ENCODE results near the gene ADARB1. TPM values are rescaled to one million over a fixed set of nuclear protein-coding genes. Genes with fewer than 3 reads are reported as not detected.
A peak's percentile ranks its signal among the peaks of the same experiment; 100 is the strongest.

Gene ADARB1
- total RNA-seq (10 to 100 TPM in 5 of 7 donors, 1 to 10 TPM in 2; 6.4 to 23.7 (median 16.3) TPM), polyA plus RNA-seq (10 to 100 TPM in 1 of 2 donors, 1 to 10 TPM in 1; 6.0 to 22.3 TPM)
- long read RNA-seq, donor 1, partial matches to known transcripts, result 2 of 8 reads
- long read RNA-seq, donor 1, other reads (novel, unspliced or antisense), result 6 of 8 reads
- long read RNA-seq, donor 2, result 0 reads
- long read RNA-seq, donor 3, full-length matches to known transcripts, result 5 of 40 reads
- long read RNA-seq, donor 3, partial matches to known transcripts, result 7 of 40 reads
- long read RNA-seq, donor 3, other reads (novel, unspliced or antisense), result 28 of 40 reads

GRCh38 chr21:45074048-45074817 lies at the start of gene ADARB1:
Gene ADARB1 (plus strand): TSS chr21:45074580. CDS start chr21:45171657, 97,077 bp downstream.
- peak within 1 kb of the TSS; percentile 93 for H3K4me3 ChIP-seq
- H3K36me3 ChIP-seq, result no peaks in the 10 kb centered on the region
- peaks cover 3% of the 10 kb centered on the region for H3K4me1 ChIP-seq (ENCODE audit: insufficient read depth)
- intact Hi-C loops (cut with DNase I), result loop anchor here in 2 of 4 donors (5.0 to 10.0 kb wide), 3 partner anchors 51 to 112 kb away; no protein-coding TSS in a partner anchor
- DNase-seq, result peak; percentile 54 to 80 (median 75)
- 0 to 1% (median 1%) methylated on average over 33 to 132 of the region's 132 CpGs for WGBS, 3 donors
- H3K27ac ChIP-seq, result peak within 1 kb of the TSS; percentile 88 to 97
- H3K9me3 ChIP-seq, result no peaks in the 10 kb centered on the region
- TF ChIP-seq EP300 (IDR thresholded peaks at IDR 0.05) (no peak), POLR2A (IDR thresholded peaks at IDR 0.05) (peak; percentile 59), CTCF (IDR thresholded peaks at IDR 0.05) (no peak)
- H3K27me3 ChIP-seq, result no peaks in the 10 kb centered on the region

- H3K4me3 ChIP-seq, result no peak overlapping the region
- intact Hi-C loops (cut with DNase I), result no loop called here
- H3K27me3 ChIP-seq, result no peaks in the 10 kb centered on the region
- H3K36me3 ChIP-seq, result no peaks in the 10 kb centered on the region
- 76 to 88% (median 78%) methylated on average over 22 of the region's 22 CpGs for WGBS, 3 donors
- H3K9me3 ChIP-seq, result no peaks in the 10 kb centered on the region
- H3K27ac ChIP-seq, result no peak overlapping the region
- TF ChIP-seq CTCF (IDR thresholded peaks at IDR 0.05) (no peak), POLR2A (IDR thresholded peaks at IDR 0.05) (no peak), EP300 (IDR thresholded peaks at IDR 0.05) (no peak)
- H3K4me1 ChIP-seq (ENCODE audit: insufficient read depth), result no peaks in the 10 kb centered on the region
- peak in 1 of 5 donors; percentile 12 for DNase-seq
Measured at GRCh38 chr21:45026066-45026745, 48.2 kb upstream of the ADARB1 start.

- intact Hi-C loops (cut with DNase I), result no loop called here
- Histone ChIP-seq H3K4me3 (no peak overlapping the region), H3K4me1 (ENCODE audit: insufficient read depth) (peaks cover 5% of the 10 kb centered on the region), H3K27ac (no peak overlapping the region), H3K27me3 (no peaks in the 10 kb centered on the region), H3K9me3 (no peaks in the 10 kb centered on the region), H3K36me3 (no peaks in the 10 kb centered on the region)
- peak in 1 of 5 donors; percentile 5 for DNase-seq
- TF ChIP-seq POLR2A (IDR thresholded peaks at IDR 0.05), result no peak
- no peak for TF ChIP-seq CTCF (IDR thresholded peaks at IDR 0.05)
- no peak for TF ChIP-seq EP300 (IDR thresholded peaks at IDR 0.05)
- WGBS, 3 donors, result 81 to 93% (median 91%) methylated on average over 12 of the region's 12 CpGs
Measured at GRCh38 chr21:45026826-45027225, 47.6 kb upstream of the ADARB1 start.

All from ovary (tissue), 10 donors.